ENCODE results near the gene TRIM77.
"Not testable (repeated sequence)": the region's sequence is repeated elsewhere in the genome, so short reads cannot be mapped to it uniquely, and the experiment has no call there.

TRIM77 gene

GRCh38 chr11:89724866-89725498 lies 14.9 kb downstream of the TRIM77 start:
- not testable (repeated sequence) for H3K4me1 ChIP-seq (ENCODE audit: low read depth, poor library complexity, severe bottlenecking); H3K79me2 ChIP-seq (ENCODE audit: insufficient read depth, low read depth); H3K27me3 ChIP-seq (ENCODE audit: insufficient read depth, low read depth)

GRCh38 chr11:89730215-89730614 lies 20.1 kb downstream of the TRIM77 start:
- H3K27ac ChIP-seq; H3K4me3 ChIP-seq (IDR thresholded peaks at IDR 0.05; ENCODE audit: insufficient read depth, low read depth, low read length); H4K20me1 ChIP-seq (ENCODE audit: insufficient read depth); H3K9ac ChIP-seq; H3K4me1 ChIP-seq (ENCODE audit: low read depth, poor library complexity, severe bottlenecking); H3K4me2 ChIP-seq; H3K36me3 ChIP-seq (ENCODE audit: insufficient read depth); H2AFZ ChIP-seq (ENCODE audit: low read depth); H3K79me2 ChIP-seq (ENCODE audit: insufficient read depth, low read depth); H3K27me3 ChIP-seq (ENCODE audit: insufficient read depth, low read depth): not testable (repeated sequence)

More at GRCh38 chr11:89724866-89725498, 14.9 kb downstream of the TRIM77 start:
- not testable (repeated sequence) for H3K4me2 ChIP-seq; H3K4me3 ChIP-seq (IDR thresholded peaks at IDR 0.05; ENCODE audit: insufficient read depth, low read depth, low read length); H2AFZ ChIP-seq (ENCODE audit: low read depth); H3K36me3 ChIP-seq (ENCODE audit: insufficient read depth); H3K9ac ChIP-seq; H4K20me1 ChIP-seq (ENCODE audit: insufficient read depth); H3K27ac ChIP-seq

DNA sequence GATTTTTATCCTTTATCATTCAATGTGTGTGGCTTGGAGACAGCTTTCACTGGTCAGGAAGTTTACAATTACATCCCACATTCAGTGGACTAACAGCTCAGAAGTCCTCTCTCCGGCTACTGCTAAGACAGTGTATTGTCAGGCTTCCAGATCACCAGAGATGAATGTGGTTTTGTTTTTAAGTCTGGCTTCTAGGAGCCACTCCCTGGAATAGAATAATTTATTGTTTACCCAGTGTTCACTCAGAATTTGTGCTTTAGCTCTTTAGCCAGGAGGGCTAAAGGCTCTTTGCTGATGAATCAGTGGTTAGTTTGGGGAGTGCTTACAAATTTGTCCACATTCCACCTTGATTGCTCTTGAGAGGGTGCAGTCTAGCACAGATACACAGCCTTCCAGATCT lies 26.5 kb downstream of the TRIM77 start:
- H3K27me3 ChIP-seq (ENCODE audit: insufficient read depth, low read depth), result no peaks in the 10 kb centered on the region
- no peaks in the 10 kb centered on the region for H3K79me2 ChIP-seq (ENCODE audit: insufficient read depth, low read depth)
- H3K4me3 ChIP-seq (IDR thresholded peaks at IDR 0.05; ENCODE audit: insufficient read depth, low read depth, low read length), result no peak overlapping the region
- no peak overlapping the region for H3K9ac ChIP-seq
- no peak overlapping the region for H3K27ac ChIP-seq
- H3K36me3 ChIP-seq (ENCODE audit: insufficient read depth), result no peaks in the 10 kb centered on the region
- TF ChIP-seq, protein P1, sequence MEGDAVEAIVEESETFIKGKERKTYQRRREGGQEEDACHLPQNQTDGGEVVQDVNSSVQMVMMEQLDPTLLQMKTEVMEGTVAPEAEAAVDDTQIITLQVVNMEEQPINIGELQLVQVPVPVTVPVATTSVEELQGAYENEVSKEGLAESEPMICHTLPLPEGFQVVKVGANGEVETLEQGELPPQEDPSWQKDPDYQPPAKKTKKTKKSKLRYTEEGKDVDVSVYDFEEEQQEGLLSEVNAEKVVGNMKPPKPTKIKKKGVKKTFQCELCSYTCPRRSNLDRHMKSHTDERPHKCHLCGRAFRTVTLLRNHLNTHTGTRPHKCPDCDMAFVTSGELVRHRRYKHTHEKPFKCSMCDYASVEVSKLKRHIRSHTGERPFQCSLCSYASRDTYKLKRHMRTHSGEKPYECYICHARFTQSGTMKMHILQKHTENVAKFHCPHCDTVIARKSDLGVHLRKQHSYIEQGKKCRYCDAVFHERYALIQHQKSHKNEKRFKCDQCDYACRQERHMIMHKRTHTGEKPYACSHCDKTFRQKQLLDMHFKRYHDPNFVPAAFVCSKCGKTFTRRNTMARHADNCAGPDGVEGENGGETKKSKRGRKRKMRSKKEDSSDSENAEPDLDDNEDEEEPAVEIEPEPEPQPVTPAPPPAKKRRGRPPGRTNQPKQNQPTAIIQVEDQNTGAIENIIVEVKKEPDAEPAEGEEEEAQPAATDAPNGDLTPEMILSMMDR (conservative IDR thresholded peaks at IDR 0.05; ENCODE audit: low read depth, low read length), result no peak
- no peak overlapping the region for H2AFZ ChIP-seq (ENCODE audit: low read depth)
- no peaks in the 10 kb centered on the region for H3K4me1 ChIP-seq (ENCODE audit: low read depth, poor library complexity, severe bottlenecking)
- H3K4me2 ChIP-seq, result no peak overlapping the region
- H4K20me1 ChIP-seq (ENCODE audit: insufficient read depth), result no peaks in the 10 kb centered on the region

- Histone ChIP-seq H4K20me1 (ENCODE audit: insufficient read depth) (no peaks in the 10 kb centered on the region), H3K36me3 (ENCODE audit: insufficient read depth) (no peaks in the 10 kb centered on the region), H3K4me2 (no peak overlapping the region), H3K4me3 (IDR thresholded peaks at IDR 0.05; ENCODE audit: insufficient read depth, low read depth, low read length) (no peak overlapping the region), H3K27ac (no peak overlapping the region), H2AFZ (ENCODE audit: low read depth) (no peak overlapping the region), H3K4me1 (ENCODE audit: low read depth, poor library complexity, severe bottlenecking) (no peaks in the 10 kb centered on the region), H3K79me2 (ENCODE audit: insufficient read depth, low read depth) (no peaks in the 10 kb centered on the region), H3K9ac (no peak overlapping the region), H3K27me3 (ENCODE audit: insufficient read depth, low read depth) (no peaks in the 10 kb centered on the region)
- TF ChIP-seq, protein P1 (conservative IDR thresholded peaks at IDR 0.05; ENCODE audit: low read depth, low read length), result no peak
These were observed 27.0 kb downstream of the TRIM77 start for GRCh38 chr11:89737116-89737515.

DNA sequence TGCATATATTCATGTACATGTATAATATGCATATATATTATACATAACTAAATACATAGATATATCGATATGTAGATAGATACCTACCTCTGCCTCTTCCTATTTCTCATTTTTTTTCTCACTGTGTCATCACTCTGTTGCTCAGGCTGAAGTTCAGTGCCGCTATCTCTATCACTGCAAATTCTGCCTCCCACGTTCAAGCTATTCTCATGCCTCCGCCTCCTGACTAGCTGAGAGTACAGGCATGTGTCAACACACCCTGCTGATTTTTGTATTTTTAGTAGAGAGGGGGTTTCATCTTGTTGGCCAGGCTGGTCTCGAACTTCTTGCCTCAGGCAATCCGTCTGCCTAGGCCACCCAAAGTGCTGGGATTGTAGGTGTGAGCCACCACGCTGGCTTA lies 31.3 kb downstream of the TRIM77 start:
- not testable (repeated sequence) for H3K4me3 ChIP-seq (IDR thresholded peaks at IDR 0.05; ENCODE audit: insufficient read depth, low read depth, low read length); H4K20me1 ChIP-seq (ENCODE audit: insufficient read depth); H3K79me2 ChIP-seq (ENCODE audit: insufficient read depth, low read depth); H3K27ac ChIP-seq; H2AFZ ChIP-seq (ENCODE audit: low read depth); H3K4me1 ChIP-seq (ENCODE audit: low read depth, poor library complexity, severe bottlenecking); H3K36me3 ChIP-seq (ENCODE audit: insufficient read depth); H3K4me2 ChIP-seq; H3K27me3 ChIP-seq (ENCODE audit: insufficient read depth, low read depth); H3K9ac ChIP-seq

- H3K9ac ChIP-seq; H2AFZ ChIP-seq (ENCODE audit: low read depth): not testable (repeated sequence)
These were observed 34.1 kb downstream of the TRIM77 start for GRCh38 chr11:89744158-89744557.

DNA sequence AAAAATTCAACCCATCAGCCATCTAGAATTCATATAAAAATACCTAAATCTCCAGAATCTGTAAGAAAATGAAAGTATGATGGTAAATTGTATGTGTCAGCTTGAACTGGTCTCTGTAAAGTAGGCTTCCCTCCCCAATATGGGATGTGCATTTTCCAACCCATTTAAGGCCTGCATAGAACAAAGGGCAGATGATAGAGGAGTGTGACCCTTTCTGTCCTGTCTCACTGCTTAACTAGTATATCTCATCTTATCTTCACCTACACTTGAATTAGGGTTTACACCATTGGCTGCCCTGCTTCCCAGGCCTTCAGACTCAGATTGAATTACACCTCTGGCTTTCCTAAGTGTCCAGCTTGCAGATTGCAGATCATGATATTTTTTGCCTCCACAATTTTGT lies 40.7 kb downstream of the TRIM77 start:
- not testable (repeated sequence) for H3K27me3 ChIP-seq (ENCODE audit: insufficient read depth, low read depth)

More at GRCh38 chr11:89744158-89744557, 34.1 kb downstream of the TRIM77 start:
- not testable (repeated sequence) for H4K20me1 ChIP-seq (ENCODE audit: insufficient read depth); H3K4me2 ChIP-seq; H3K4me1 ChIP-seq (ENCODE audit: low read depth, poor library complexity, severe bottlenecking); H3K79me2 ChIP-seq (ENCODE audit: insufficient read depth, low read depth); H3K36me3 ChIP-seq (ENCODE audit: insufficient read depth); H3K27ac ChIP-seq; H3K4me3 ChIP-seq (IDR thresholded peaks at IDR 0.05; ENCODE audit: insufficient read depth, low read depth, low read length); H3K27me3 ChIP-seq (ENCODE audit: insufficient read depth, low read depth)

More for the DNA sequence above, 40.7 kb downstream of the TRIM77 start:
- H3K4me1 ChIP-seq (ENCODE audit: low read depth, poor library complexity, severe bottlenecking); H2AFZ ChIP-seq (ENCODE audit: low read depth); H3K9ac ChIP-seq; H3K36me3 ChIP-seq (ENCODE audit: insufficient read depth); H4K20me1 ChIP-seq (ENCODE audit: insufficient read depth); H3K4me2 ChIP-seq; H3K79me2 ChIP-seq (ENCODE audit: insufficient read depth, low read depth); H3K4me3 ChIP-seq (IDR thresholded peaks at IDR 0.05; ENCODE audit: insufficient read depth, low read depth, low read length); H3K27ac ChIP-seq: not testable (repeated sequence)
